HUDEP-2 (cell line): ENCODE data around the gene ZNF462.

ENCODE experiments used
- DNase-seq, 76 experiments: peaks; one replicate each; lab custom pipeline; 2025; ENCODE audit not compliant: unreplicated experiment in 76 of 76; lab: John Stamatoyannopoulos, UW

The ZNF462 gene

GRCh38 chr9:107046692-107047091, 183.7 kb downstream of the ZNF462 start:
- DNase-seq, result no peak

GRCh38 chr9:107049046-107049802, 186.3 kb downstream of the ZNF462 start:
- DNase-seq, result no peak

GRCh38 chr9:107049803-107050184, 186.8 kb downstream of the ZNF462 start:
- no peak for DNase-seq

GRCh38 chr9:107051392-107051791, 188.4 kb downstream of the ZNF462 start:
- no peak for DNase-seq

- DNase-seq, result no peak
These were observed 191.2 kb downstream of the ZNF462 start for GRCh38 chr9:107054146-107054545.

GRCh38 chr9:107059220-107059619, 196.3 kb downstream of the ZNF462 start:
- DNase-seq, result no peak

GRCh38 chr9:107060062-107060461, 197.1 kb downstream of the ZNF462 start:
- DNase-seq, result no peak
